ENCODE data around the gene IGF2BP1. TPM values are rescaled to one million over a fixed set of nuclear protein-coding genes. Genes with fewer than 3 reads are reported as not detected.
A peak's percentile ranks its signal among the peaks of the same experiment; 100 is the strongest.

IGF2BP1 gene
- total RNA-seq, 1 experiment from 2014 or later, result 601 TPM

- Mint-ChIP-seq H3K36me3 (ENCODE audit: insufficient read depth, unreplicated experiment) (peaks cover 98% of the 10 kb centered on the region), H3K27me3 (ENCODE audit: insufficient read depth, unreplicated experiment) (no peaks in the 10 kb centered on the region), H3K27ac (ENCODE audit: unreplicated experiment) (no peak overlapping the region)
Measured at GRCh38 chr17:49002331-49002730, 5.1 kb downstream of the IGF2BP1 start.

GRCh38 chr17:49002766-49003165, 5.6 kb downstream of the IGF2BP1 start:
- H3K27me3 Mint-ChIP-seq (ENCODE audit: insufficient read depth, unreplicated experiment), result no peaks in the 10 kb centered on the region
- H3K27me3 ChIP-seq (replicated peaks; ENCODE audit: control insufficient read depth, insufficient read depth, low read length), result no peaks in the 10 kb centered on the region
- H3K4me1 ChIP-seq, result peaks cover 68% of the 10 kb centered on the region
- H3K9me3 ChIP-seq, result no peaks in the 10 kb centered on the region
- peak overlapping the region; percentile 36 for H3K4me3 Mint-ChIP-seq (ENCODE audit: unreplicated experiment)
- no peak for TF ChIP-seq CTCF (IDR thresholded peaks at IDR 0.05; ENCODE audit: insufficient read depth in 1 of 2, low read depth in 1 of 2, low read length in 1 of 2, severe bottlenecking in 1 of 2, unreplicated experiment in 1 of 2)
- BruUV-seq (replicated peaks), result no TSS peak
- peak overlapping the region; percentile 60 for H3K27ac Mint-ChIP-seq (ENCODE audit: unreplicated experiment)
- peaks cover 70% of the 10 kb centered on the region for H3K4me1 Mint-ChIP-seq (ENCODE audit: low read depth, unreplicated experiment)
- DNase-seq, result no peak
- H3K36me3 Mint-ChIP-seq (ENCODE audit: insufficient read depth, unreplicated experiment), result peaks cover 98% of the 10 kb centered on the region
- H3K4me3 ChIP-seq (ENCODE audit: low read depth, low read length), result no peak overlapping the region
- H3K9me3 Mint-ChIP-seq (ENCODE audit: unreplicated experiment), result no peaks in the 10 kb centered on the region
- CTCF ChIA-PET, result interaction anchor here (1.1 kb wide), 1 partner anchor 30 kb away, joined by 4 read pairs; no protein-coding TSS in a partner anchor
- intact Hi-C loops (cut with micrococcal nuclease; ENCODE audit: unreplicated experiment), result no loop called here
- POLR2A ChIA-PET, result interaction anchor here (0.7 kb wide), 1 partner anchor 30 kb away, joined by 6 read pairs; no protein-coding TSS in a partner anchor
- H3K36me3 ChIP-seq (ENCODE audit: control insufficient read depth, insufficient read depth, low read length), result peaks cover 9% of the 10 kb centered on the region

More at GRCh38 chr17:49002331-49002730, 5.1 kb downstream of the IGF2BP1 start:
- no peak for DNase-seq
- Mint-ChIP-seq H3K9me3 (ENCODE audit: unreplicated experiment) (no peaks in the 10 kb centered on the region), H3K4me3 (ENCODE audit: unreplicated experiment) (no peak overlapping the region), H3K4me1 (ENCODE audit: low read depth, unreplicated experiment) (peaks cover 66% of the 10 kb centered on the region)
- CTCF ChIA-PET, result interaction anchor here (1.1 kb wide), 1 partner anchor 30 kb away, joined by 4 read pairs; no protein-coding TSS in a partner anchor
- H3K36me3 ChIP-seq (ENCODE audit: control insufficient read depth, insufficient read depth, low read length), result peaks cover 9% of the 10 kb centered on the region
- BruUV-seq (replicated peaks), result no TSS peak
- H3K4me1 ChIP-seq, result peaks cover 64% of the 10 kb centered on the region
- intact Hi-C loops (cut with micrococcal nuclease; ENCODE audit: unreplicated experiment), result no loop called here
- H3K9me3 ChIP-seq, result no peaks in the 10 kb centered on the region
- no peaks in the 10 kb centered on the region for H3K27me3 ChIP-seq (replicated peaks; ENCODE audit: control insufficient read depth, insufficient read depth, low read length)
- POLR2A ChIA-PET, result no interaction called here
- no peak for TF ChIP-seq CTCF (IDR thresholded peaks at IDR 0.05; ENCODE audit: insufficient read depth in 1 of 2, low read depth in 1 of 2, low read length in 1 of 2, severe bottlenecking in 1 of 2, unreplicated experiment in 1 of 2)
- H3K4me3 ChIP-seq (ENCODE audit: low read depth, low read length), result no peak overlapping the region

GRCh38 chr17:49003557-49004511, 6.6 kb downstream of the IGF2BP1 start:
- H3K36me3 Mint-ChIP-seq (ENCODE audit: insufficient read depth, unreplicated experiment), result peaks cover 96% of the 10 kb centered on the region
- H3K4me3 Mint-ChIP-seq (ENCODE audit: unreplicated experiment), result peak overlapping the region; percentile 36
- TF ChIP-seq CTCF (IDR thresholded peaks at IDR 0.05; ENCODE audit: insufficient read depth in 1 of 2, low read depth in 1 of 2, low read length in 1 of 2, severe bottlenecking in 1 of 2, unreplicated experiment in 1 of 2), result no peak
- DNase-seq, result no peak
- Histone ChIP-seq H3K4me1 (peaks cover 79% of the 10 kb centered on the region), H3K36me3 (ENCODE audit: control insufficient read depth, insufficient read depth, low read length) (peaks cover 9% of the 10 kb centered on the region), H3K9me3 (no peaks in the 10 kb centered on the region), H3K4me3 (ENCODE audit: low read depth, low read length) (no peak overlapping the region), H3K27me3 (replicated peaks; ENCODE audit: control insufficient read depth, insufficient read depth, low read length) (no peaks in the 10 kb centered on the region)
- H3K9me3 Mint-ChIP-seq (ENCODE audit: unreplicated experiment), result no peaks in the 10 kb centered on the region
- ChIA-PET POLR2A (interaction anchor here (0.6 to 1.6 kb wide), 4 partner anchors 8 to 33 kb away, joined by 3 to 6 read pairs (median 4); no protein-coding TSS in a partner anchor), CTCF (interaction anchor here (0.7 to 1.2 kb wide), 4 partner anchors 18 to 49 kb away, joined by 3 to 6 read pairs (median 4); no protein-coding TSS in a partner anchor)
- intact Hi-C loops (cut with micrococcal nuclease; ENCODE audit: unreplicated experiment), result no loop called here
- peak overlapping the region; percentile 60 for H3K27ac Mint-ChIP-seq (ENCODE audit: unreplicated experiment)
- H3K27me3 Mint-ChIP-seq (ENCODE audit: insufficient read depth, unreplicated experiment), result no peaks in the 10 kb centered on the region
- H3K4me1 Mint-ChIP-seq (ENCODE audit: low read depth, unreplicated experiment), result peaks cover 81% of the 10 kb centered on the region
- BruUV-seq (replicated peaks), result no TSS peak

Data from Caco-2 (cell line).